Urinary bladder (tissue), 4 donors: ENCODE data around the gene TMEM128. TPM values are rescaled to one million over a fixed set of nuclear protein-coding genes. Genes with fewer than 3 reads are reported as not detected.

Experiments used
- DNase-seq: peaks from one replicate; pipeline ENCODE4 v3.0.0-alpha.2; 2015; ENCODE audit errors: extremely low spot score
- H3K27ac ChIP-seq: one replicate; pipeline ENCODE4 v1.5.1; 2013; ENCODE audit warnings: low read depth, mild to moderate bottlenecking, moderate library complexity
- H3K36me3 ChIP-seq: one replicate; pipeline ENCODE4 v1.6.1; 2013; ENCODE audit warnings: mild to moderate bottlenecking, moderate library complexity; ENCODE audit not compliant: insufficient read depth
- H3K4me1 ChIP-seq: one replicate; pipeline ENCODE4 v1.6.1; 2013; ENCODE audit warnings: mild to moderate bottlenecking, moderate library complexity; ENCODE audit not compliant: insufficient read depth
- H3K4me3 ChIP-seq: one replicate; pipeline ENCODE4 v1.5.1; 2013; ENCODE audit warnings: low read depth, low read length
- WGBS: extraction: QIAGEN DNeasy Blood & Tissue Kit; methylation state at CpG from one replicate; pipeline ENCODE4 v1.1.7; 2013; 5-methylcytosine and 5-hydroxymethylcytosine counted together
- polyA plus RNA-seq: library from polyadenylated mRNA; stranded (reverse); fragments of 200-250 nt; gene quantifications from one replicate; pipeline ENCODE4 v1.2.3, GENCODE V29; 2013
- total RNA-seq: library from RNA; depleted of rRNA; stranded (reverse); fragments of >200 nt; gene quantifications from one replicate; pipeline ENCODE4 v1.2.3, GENCODE V29; 2014
- donor health status: healthy with polysubstance abuse.
- donor health status: healthy.

Gene TMEM128, protein sequence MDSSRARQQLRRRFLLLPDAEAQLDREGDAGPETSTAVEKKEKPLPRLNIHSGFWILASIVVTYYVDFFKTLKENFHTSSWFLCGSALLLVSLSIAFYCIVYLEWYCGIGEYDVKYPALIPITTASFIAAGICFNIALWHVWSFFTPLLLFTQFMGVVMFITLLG
- total RNA-seq: 33.0 TPM
- polyA plus RNA-seq: 31.3 TPM

DNA sequence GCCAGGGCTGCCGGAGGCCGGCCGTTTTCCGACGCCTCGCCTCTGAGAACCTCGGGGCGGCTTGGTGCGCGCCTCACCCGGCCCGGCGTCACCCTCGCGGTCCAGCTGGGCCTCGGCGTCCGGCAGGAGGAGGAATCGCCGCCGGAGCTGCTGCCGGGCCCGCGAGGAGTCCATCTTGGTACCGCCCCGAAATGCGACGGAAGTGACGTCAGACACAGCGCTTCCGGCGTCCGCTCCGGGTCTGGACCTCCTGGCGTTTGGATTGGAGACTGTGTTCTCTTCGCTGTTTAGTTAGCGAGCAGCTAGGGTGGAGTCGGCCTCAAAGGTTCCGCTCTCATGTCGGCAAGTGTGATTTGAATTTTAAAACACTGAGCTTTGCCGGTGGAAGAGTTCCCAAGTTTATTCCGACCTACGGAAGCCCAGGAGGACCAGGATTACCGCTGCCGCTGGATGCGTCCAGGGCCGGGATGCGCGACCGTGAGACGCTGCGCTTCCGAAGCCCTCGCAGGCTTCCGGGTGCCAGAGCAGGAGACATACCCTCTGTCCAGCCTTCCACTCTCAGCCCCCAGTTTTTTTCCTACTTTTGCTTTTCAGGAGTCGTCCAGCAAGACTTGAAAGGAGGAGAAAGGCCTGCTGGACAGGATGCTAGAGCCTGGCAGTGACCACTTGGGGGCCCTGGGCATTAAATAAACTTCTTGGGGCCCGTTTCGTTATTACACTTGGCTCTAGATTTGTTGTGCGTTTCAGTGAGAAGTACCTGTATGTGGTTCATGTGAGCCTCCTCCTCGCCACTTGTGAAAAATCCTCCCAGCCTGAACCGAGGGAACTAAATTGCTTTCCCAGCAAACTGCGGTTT lies at the start of gene TMEM128:
TSS of gene TMEM128 (minus strand) at position 195 of the 856 bp plus-strand sequence. CDS start at position 174, 21 bp downstream.
- WGBS: under 1% methylated on average over 62 of the region's 62 CpGs
- Histone ChIP-seq H3K4me3 (peak within 1 kb of the TSS; percentile 84), H3K27ac (peak within 1 kb of the TSS; percentile 91), H3K36me3 (no peaks in the 10 kb centered on the region), H3K4me1 (no peaks in the 10 kb centered on the region)
- peak; percentile 89 for DNase-seq

DNA sequence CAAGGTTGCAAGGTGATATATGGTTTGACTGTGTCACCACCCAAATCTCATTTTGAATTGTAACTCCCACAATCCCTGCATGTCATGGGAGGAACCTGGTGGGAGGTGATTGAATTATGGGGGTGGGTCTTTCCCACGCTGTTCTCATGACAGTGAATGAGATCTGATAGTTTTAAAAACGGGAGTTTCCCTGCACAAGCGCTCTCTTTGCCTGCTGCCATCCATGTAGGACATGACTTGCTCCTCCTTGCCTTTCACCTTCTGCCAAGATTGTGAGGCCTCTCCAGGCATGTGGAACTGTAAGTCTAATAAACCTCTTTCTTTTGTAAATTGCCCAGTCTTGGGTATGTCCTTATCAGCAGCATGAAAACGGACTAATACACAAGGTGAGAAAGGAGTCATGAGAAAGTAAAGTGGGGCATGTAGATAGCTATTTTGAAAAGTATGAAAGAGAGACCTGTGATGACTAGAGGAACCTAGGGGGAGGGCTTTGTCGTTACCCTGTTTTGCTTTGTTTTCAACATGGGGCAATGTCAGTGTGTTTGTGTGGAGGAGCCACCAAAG lies 48.3 kb upstream of the TMEM128 start:
- no peak overlapping the region for H3K4me3 ChIP-seq
- DNase-seq: no peak
- no peak overlapping the region for H3K27ac ChIP-seq
- H3K4me1 ChIP-seq: no peaks in the 10 kb centered on the region
- WGBS: 95% methylated on average over 5 of the region's 5 CpGs
- no peaks in the 10 kb centered on the region for H3K36me3 ChIP-seq

DNA sequence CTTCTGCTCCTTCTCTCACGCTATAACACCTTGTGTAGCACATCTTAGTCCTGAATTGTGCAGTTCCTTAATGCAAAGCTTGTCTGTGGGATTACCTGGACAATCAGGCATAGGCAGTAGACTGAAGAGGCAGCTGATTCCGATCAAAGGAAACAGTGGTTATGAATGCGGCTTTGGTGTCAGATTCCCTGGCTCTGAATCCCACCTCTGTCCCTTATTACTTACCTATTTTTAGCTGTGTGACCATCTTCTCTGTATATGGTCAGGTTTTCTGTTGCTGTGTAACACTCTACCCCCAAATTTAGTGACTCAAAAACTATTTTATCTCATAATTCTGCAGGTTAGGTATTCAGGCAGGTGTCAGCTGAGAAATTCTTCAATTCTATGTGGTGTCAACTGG lies 45.3 kb upstream of the TMEM128 start:
- Histone ChIP-seq H3K27ac (no peak overlapping the region), H3K4me1 (no peaks in the 10 kb centered on the region), H3K36me3 (no peaks in the 10 kb centered on the region), H3K4me3 (no peak overlapping the region)
- DNase-seq: no peak
- WGBS: 96% methylated on average over 3 of the region's 3 CpGs

- DNase-seq: peak; percentile 62
- H3K36me3 ChIP-seq: no peaks in the 10 kb centered on the region
- WGBS: under 1% methylated on average over 77 of the region's 77 CpGs
- peak within 1 kb of the TSS; percentile 80 for H3K4me3 ChIP-seq
- H3K4me1 ChIP-seq: no peaks in the 10 kb centered on the region
- peak within 1 kb of the TSS; percentile 49 for H3K27ac ChIP-seq
These were observed 42.2 kb upstream of the TMEM128 start, which contains the start of the genes LYAR and ZBTB49 for GRCh38 chr4:4289941-4290850. Gene LYAR (minus strand): TSS chr4:4290154. CDS start chr4:4283742, 6,412 bp downstream. Gene ZBTB49 (plus strand): TSS chr4:4290251. CDS start chr4:4299946, 9,695 bp downstream.

GRCh38 chr4:4289597-4289940 lies 41.5 kb upstream of the TMEM128 start:
- H3K27ac ChIP-seq: no peak overlapping the region
- no peak for DNase-seq
- under 1% methylated on average over 10 of the region's 10 CpGs for WGBS
- no peaks in the 10 kb centered on the region for H3K36me3 ChIP-seq
- peak overlapping the region; percentile 80 for H3K4me3 ChIP-seq
- H3K4me1 ChIP-seq: no peaks in the 10 kb centered on the region

DNA sequence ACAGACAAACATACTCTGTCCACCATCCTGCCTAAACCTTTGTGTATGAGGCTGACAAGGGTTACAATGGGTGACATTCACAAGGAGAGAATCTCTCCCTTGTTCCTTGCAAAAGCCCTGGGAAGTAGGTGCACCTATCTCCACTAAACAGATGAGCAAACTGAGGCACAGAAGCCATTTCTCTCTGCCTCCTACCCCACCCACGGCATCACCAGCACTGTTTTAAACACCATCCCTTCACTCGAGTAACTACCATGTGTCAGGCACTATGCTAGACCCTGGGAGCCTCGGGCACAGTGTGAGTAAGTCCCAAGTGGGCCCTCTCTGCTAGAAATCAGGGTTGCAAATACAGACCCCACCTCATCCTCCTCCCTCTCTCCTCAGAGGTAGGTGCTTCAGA lies 41.0 kb upstream of the TMEM128 start:
- no peak overlapping the region for H3K27ac ChIP-seq
- 42% methylated on average over 3 of the region's 3 CpGs for WGBS
- no peaks in the 10 kb centered on the region for H3K4me1 ChIP-seq
- DNase-seq: no peak
- no peaks in the 10 kb centered on the region for H3K36me3 ChIP-seq
- peak overlapping the region; percentile 80 for H3K4me3 ChIP-seq

GRCh38 chr4:4288098-4288497 lies 40.1 kb upstream of the TMEM128 start:
- no peak for DNase-seq
- Histone ChIP-seq H3K4me1 (no peaks in the 10 kb centered on the region), H3K4me3 (no peak overlapping the region), H3K36me3 (no peaks in the 10 kb centered on the region), H3K27ac (no peak overlapping the region)

DNA sequence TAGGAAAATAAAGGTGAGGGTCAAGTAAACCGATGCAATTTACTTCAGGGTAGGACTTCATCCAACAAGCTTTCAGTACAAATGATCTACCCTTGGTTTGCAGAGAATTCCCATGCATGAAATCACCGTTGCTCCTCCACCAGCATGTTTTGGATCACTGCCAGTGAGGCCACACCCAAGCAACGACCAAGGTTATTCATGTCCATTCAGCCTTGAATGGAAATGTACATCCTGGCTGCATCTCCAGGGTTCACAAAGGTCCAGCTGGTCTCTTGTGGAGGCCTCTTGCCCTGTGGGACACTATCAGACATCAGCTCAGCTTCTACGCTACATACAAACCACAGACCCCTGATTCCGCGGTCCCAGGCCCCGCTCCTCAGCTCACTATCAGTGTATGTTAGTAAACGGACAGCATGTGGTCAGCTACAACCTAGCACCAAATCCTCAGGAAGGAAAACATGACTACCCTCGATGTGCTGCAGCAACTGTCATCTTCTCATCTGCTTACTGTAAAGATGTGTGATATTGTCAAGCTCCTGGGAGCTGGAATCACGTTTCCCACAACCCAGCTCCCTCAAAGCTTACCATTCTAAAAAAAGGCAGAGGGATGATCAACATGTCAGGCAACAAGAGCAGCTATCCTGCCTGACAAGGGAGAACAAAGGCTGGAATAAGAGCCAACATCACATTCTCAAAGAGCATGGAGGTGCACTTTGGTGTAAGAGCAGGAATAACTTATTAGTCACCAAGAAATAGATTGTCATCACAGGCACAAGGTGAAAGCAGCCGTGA lies 37.0 kb upstream of the TMEM128 start:
- 71% methylated on average over 11 of the region's 11 CpGs for WGBS
- DNase-seq: no peak
- H3K4me3 ChIP-seq: no peak overlapping the region
- peaks cover 6% of the 10 kb centered on the region for H3K36me3 ChIP-seq
- no peak overlapping the region for H3K27ac ChIP-seq
- H3K4me1 ChIP-seq: no peaks in the 10 kb centered on the region

- Histone ChIP-seq H3K4me3 (no peak overlapping the region), H3K4me1 (no peaks in the 10 kb centered on the region), H3K27ac (no peak overlapping the region), H3K36me3 (peaks cover 6% of the 10 kb centered on the region)
- no peak for DNase-seq
- WGBS: 95% methylated on average over 6 of the region's 6 CpGs
These were observed 33.8 kb upstream of the TMEM128 start for GRCh38 chr4:4281787-4282186.

DNA sequence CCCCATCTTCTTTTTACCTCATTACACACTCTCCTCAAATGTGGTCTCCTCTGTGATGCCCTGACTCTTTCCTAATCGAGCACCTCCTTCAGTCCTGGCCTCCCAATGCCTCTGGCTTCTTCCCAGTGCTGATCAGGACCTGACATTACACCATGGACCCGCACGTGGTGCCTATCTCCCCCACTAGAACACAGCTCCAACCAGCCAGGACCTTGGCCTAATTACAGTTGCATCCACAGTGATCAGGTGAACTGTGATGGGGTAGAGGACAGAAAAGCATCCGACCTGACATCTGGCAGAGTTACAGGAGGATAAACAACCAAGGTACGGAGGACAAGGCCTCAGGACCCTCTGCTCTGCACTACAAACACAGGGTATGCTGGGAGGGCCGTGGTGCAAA lies 29.5 kb upstream of the TMEM128 start:
- no peak overlapping the region for H3K27ac ChIP-seq
- no peak for DNase-seq
- H3K36me3 ChIP-seq: peaks cover 1% of the 10 kb centered on the region
- no peaks in the 10 kb centered on the region for H3K4me1 ChIP-seq
- H3K4me3 ChIP-seq: no peak overlapping the region
- WGBS: 83% methylated on average over 6 of the region's 6 CpGs

GRCh38 chr4:4274226-4274625 lies 26.2 kb upstream of the TMEM128 start:
- no peaks in the 10 kb centered on the region for H3K36me3 ChIP-seq
- no peak overlapping the region for H3K4me3 ChIP-seq
- DNase-seq: no peak
- no peak overlapping the region for H3K27ac ChIP-seq
- WGBS: 96% methylated on average over 14 of the region's 14 CpGs
- H3K4me1 ChIP-seq: no peaks in the 10 kb centered on the region

- H3K4me1 ChIP-seq: no peaks in the 10 kb centered on the region
- WGBS: 89% methylated on average over 10 of the region's 10 CpGs
- H3K27ac ChIP-seq: no peak overlapping the region
- no peaks in the 10 kb centered on the region for H3K36me3 ChIP-seq
- no peak overlapping the region for H3K4me3 ChIP-seq
- no peak for DNase-seq
These were observed 23.9 kb upstream of the TMEM128 start for GRCh38 chr4:4271912-4272311.

GRCh38 chr4:4270529-4270928 lies 22.5 kb upstream of the TMEM128 start:
- WGBS: 81% methylated on average over 4 of the region's 4 CpGs
- DNase-seq: no peak
- no peaks in the 10 kb centered on the region for H3K4me1 ChIP-seq
- no peak overlapping the region for H3K27ac ChIP-seq
- H3K4me3 ChIP-seq: no peak overlapping the region
- no peaks in the 10 kb centered on the region for H3K36me3 ChIP-seq
